ENCODE data around the gene ACAP3.

Gene ACAP3

GRCh38 chr1:1314237-1314586 is 6.5 kb upstream of the ACAP3 start:
- DNase-seq (ENCODE audit: low spot score): no peak

GRCh38 chr1:1313500-1314236 is 5.9 kb upstream of the ACAP3 start:
- no peak for DNase-seq (ENCODE audit: low spot score)

GRCh38 chr1:1312450-1313314 is 5.0 kb upstream of the ACAP3 start:
- no peak for DNase-seq (ENCODE audit: low spot score)

DNA sequence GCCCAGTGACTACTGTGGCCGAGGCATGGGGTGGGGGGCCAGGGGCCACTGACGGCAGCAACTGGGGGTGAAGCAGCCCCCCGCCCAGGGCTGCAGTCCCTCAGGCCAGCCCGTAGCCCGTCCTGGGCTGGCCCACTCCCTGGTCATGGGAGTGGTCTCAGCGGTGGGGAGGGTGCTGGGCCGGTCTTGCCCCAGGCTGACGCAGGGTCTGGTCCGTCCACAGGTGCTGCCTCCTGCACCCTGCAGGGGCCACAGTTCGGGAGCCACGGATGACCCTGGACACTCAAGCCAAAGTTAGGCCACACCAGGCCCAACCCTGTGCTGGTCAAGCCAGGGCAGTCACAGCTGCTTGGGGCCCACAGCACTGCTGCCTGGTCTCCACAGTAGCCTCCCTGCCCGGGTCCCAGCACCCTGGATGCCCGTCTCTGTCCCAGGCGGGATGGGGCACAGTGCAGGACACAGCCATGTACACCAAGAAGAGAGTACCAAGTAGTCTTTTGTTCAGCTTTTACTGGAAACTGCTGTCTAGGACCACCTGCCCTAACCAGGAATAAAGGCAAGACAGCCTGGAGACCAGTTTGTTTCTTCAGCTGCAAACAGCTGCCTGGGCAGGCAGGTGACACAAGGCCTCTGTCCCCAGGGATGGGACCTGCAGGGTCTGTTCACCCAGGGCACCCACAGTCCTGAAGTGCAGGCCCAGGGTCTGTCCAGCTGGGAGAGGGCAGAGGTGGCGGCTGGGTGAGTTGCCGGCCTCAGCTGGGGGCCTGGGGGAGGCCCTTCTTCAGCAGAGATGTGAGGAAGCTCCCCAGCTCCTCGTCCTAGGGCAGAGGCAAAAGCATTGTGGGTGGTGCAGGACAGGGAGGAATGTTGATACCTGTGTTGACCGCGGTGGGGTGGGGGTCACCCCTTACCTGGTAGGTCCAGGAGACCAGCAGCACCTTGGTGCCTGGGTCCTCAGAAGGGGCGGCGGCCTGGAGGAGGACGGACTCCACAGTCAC is 3.7 kb upstream of the ACAP3 start:
- no peak for DNase-seq (ENCODE audit: low spot score)

DNA sequence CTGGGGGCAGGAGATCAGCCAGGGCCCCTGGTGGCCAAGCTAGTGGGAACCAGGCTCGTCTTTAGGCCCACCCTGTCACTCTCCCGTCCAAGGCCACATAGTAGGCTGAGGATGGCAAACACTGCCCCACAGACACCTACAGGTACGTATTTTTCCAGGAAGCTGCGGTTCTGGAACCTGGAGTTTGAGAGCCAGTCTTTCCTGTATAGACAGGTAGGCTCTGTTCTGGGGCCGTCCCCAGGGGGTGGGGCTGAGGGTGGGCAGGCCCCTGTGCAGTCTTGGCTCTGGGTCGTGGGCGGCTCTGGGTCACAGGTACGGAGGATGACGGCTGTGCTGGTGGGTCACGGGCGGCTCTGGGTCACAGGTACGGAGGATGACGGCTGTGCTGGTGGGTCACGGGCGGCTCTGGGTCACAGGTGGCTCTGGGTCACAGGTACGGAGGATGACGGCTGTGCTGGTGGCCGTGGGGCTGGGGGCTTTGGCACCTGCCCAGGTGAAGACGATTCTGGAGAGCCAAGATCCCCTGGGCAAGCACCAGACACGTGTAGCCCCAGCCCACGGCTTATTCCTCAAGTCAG is 2.8 kb upstream of the ACAP3 start:
- no peak for DNase-seq (ENCODE audit: low spot score)

- DNase-seq (ENCODE audit: low spot score): no peak
Observed at GRCh38 chr1:1310109-1310385, 2.3 kb upstream of the ACAP3 start.

DNA sequence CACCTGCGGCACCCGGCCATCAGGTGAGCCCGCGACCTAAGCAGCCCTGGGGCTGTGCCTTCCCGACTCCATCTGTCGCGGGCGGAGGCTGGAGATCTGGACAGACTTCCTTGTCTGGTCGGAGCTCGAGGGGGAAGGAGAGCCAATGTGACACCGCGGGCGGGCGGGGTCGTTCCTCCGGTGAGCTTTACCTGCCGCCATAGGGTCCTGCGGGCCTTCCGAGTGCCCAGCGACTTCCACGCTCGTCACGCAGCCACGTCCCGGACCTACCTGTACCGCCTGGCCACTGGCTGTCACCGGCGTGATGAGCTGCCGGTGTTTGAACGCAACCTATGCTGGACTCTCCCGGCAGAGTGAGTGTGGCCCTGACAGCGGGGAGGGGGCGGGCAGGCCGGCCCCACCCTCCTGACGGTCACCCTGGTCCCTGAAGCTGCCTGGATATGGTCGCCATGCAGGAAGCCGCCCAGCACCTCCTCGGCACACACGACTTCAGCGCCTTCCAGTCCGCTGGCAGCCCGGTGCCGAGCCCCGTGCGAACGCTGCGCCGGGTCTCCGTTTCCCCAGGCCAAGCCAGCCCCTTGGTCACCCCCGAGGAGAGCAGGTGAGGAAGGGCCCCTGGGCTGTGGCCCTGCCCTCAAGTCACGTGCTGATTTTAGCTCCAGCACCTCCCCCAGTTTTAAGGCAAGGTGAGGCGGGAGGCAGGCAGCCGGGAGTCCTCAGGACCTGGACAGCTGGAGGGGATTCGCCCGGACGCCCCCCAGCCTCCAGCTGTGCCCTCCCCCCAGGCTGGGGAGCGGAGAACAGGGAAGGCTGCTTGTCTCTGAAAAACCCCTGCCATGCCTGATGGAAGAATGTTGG is 1.8 kb upstream of the ACAP3 start:
- DNase-seq (ENCODE audit: low spot score): no peak

DNA sequence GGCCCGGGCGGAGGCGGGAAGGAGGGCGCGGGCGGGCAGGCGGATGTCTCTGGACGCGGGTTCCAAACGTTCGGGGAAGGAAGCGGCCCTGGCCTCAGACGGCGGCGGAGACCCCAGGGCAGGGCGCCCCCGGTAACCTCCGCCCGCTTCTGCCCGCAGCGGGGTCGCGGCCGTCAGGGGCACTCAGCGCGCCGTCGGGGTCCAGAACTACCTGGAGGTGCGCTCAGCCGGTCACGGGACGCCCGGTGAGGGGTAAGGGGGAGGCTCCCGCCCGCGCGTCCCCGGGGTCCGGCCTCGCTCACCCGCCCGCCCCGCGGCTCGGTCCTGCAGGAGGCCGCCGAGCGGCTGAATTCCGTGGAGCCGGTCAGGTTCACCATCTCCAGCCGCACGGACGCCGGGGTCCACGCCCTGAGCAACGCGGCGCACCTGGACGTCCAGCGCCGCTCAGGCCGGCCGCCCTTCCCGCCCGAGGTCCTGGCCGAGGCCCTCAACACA is 1.1 kb upstream of the ACAP3 start:
- DNase-seq (ENCODE audit: low spot score): no peak

- peak; percentile 39 for DNase-seq (ENCODE audit: low spot score)
Observed at GRCh38 chr1:1307261-1307922, 338 bp downstream of the ACAP3 start.

- DNase-seq (ENCODE audit: low spot score): no peak
Observed at GRCh38 chr1:1306661-1307260, 969 bp downstream of the ACAP3 start.

DNA sequence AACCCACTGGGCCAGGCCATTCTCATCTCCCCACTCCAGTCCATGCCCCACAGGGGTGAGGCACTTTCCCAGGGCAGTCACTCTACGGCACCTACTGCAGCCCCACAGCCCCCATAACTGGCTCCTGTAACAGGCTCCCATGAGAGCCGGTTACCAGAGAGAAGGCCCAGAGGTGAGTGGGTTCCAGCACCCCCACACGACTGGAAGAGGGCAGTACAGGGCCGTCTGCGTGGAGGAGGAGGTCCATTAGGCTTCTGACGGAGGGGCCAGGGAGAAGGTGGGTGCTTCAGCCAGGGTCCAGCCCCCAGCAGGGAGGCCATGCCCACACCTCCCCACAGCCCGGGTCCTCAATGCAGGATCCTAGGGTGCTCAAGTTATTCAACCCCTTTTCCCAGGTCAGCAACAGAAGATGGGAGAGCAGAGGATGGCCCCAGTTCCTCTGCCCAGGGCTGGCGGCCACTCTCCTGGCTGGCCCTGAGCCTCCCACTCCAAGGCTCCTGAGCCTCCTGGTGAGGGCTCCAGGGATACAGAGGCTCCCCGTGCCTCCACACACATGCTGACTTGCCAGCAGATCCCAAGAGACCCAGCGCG is 1.6 kb downstream of the ACAP3 start:
- DNase-seq (ENCODE audit: low spot score): no peak

DNA sequence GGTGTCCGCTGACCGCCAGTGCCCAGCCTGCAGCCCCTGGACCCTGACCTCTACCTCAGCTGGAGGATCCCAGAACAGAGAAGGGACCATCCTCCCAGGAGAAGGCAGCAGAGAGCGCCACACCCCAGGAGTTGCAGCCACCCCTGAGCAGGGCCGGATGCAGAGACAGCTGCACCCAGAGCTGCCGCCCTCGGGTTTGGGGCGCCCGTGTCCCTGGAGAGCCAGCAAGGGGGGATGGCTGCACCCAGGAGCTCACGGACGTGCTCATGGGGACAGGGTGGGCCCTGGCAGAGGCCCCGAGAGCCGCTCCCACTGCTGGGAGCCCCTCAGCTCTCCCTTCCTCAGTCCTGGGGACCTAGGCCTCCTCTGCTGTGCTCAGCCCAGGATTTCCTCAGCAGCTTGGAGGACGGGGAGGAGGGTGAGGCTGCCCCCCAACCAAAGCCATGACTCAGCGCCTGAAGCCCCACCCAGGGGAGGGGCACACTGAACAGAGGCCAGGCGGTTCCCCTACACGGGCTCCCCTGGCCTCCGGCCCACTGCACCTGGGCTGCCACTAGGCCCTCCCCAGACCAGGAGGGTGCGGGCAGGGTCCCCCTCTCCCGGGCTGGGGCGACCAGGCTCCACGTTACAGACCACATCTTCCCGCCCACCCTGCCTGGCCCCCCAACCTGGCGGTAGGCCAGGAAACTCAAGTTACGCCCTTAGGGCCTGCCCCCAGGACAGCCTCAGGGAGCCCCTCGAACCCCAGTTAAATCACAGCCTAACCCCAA is 2.2 kb downstream of the ACAP3 start:
- peak; percentile 56 for DNase-seq (ENCODE audit: low spot score)

DNA sequence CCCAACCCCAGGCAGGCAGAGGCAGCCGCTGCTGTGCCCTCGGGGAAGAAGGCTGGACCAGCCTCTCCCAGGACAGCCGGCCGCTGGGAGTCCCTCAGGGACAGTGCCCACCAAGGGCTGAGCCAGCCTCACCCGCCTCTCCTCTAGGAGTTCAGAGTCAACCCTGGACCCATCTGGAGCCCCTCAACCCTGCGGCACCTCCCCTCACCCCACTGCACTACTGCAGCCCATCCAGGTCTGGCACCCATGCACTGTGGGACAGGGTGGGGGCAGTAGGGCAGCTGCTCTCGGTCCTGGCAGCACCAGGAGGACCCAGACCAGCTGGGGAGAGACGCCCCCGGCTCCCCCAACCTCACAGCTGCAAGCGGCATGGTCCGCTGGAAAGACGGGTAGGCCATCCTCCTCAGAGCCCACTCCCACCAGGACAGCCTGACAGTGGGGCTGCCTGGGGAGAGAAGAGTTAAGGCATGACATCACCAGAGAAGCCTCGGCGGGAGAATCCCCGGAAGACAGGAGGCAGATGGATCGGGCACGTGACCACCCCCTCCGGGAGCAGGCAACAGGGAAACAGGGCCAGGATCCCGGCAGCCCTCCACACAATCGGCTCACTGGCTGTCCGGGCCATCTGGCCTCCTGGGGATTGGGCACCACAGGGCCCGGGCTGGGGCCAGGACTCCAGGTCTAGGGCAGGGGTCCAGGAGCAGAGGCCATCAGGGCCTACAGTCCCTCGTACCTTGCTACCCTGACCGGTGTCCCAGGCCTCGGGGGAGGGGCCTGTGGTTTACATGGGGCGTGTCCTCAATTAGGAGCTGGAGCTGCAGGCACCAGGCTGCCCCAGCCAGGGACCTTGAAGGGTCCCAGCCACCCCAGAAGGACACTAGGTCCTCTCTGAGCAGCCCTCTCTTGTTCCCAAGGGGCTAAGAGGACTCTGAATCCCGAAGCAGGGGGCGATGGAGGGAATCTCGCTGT is 3.1 kb downstream of the ACAP3 start:
- DNase-seq (ENCODE audit: low spot score): peak; percentile 96

GRCh38 chr1:1303736-1304135 is 4.0 kb downstream of the ACAP3 start:
- no peak for DNase-seq (ENCODE audit: low spot score)

GRCh38 chr1:1302951-1303509 is 4.7 kb downstream of the ACAP3 start:
- no peak for DNase-seq (ENCODE audit: low spot score)

- no peak for DNase-seq (ENCODE audit: low spot score)
Observed at GRCh38 chr1:1302006-1302430, 5.7 kb downstream of the ACAP3 start.

GRCh38 chr1:1300352-1300739 is 7.4 kb downstream of the ACAP3 start:
- no peak for DNase-seq (ENCODE audit: low spot score)
